BLaER1 (cell line): ENCODE measurements around the gene TTC39C.

ENCODE experiments used
- H3K27ac ChIP-seq: shearing (Covaris generic); formaldehyde crosslinking; 2 replicates; pipeline ENCODE4 v1.8.1; 2022
- H3K27me3 ChIP-seq: shearing (Covaris generic); formaldehyde crosslinking; 2 replicates; pipeline ENCODE4 v1.8.1; 2022
- H3K36me3 ChIP-seq: shearing (Covaris generic); formaldehyde crosslinking; 2 replicates; pipeline ENCODE4 v1.8.1; 2022
- H3K4me1 ChIP-seq: shearing (Covaris generic); formaldehyde crosslinking; 2 replicates; pipeline ENCODE4 v1.8.1; 2022
- H3K4me2 ChIP-seq: shearing (Covaris generic); formaldehyde crosslinking; 2 replicates; pipeline ENCODE4 v1.8.1; 2022
- H3K4me3 ChIP-seq: shearing (Covaris generic); formaldehyde crosslinking; 2 replicates; pipeline ENCODE4 v1.8.1; 2022
- H3K9ac ChIP-seq: shearing (Covaris generic); formaldehyde crosslinking; 2 replicates; pipeline ENCODE4 v1.8.1; 2022
- H3K9me3 ChIP-seq: shearing (Covaris generic); formaldehyde crosslinking; 2 replicates; pipeline ENCODE4 v1.8.1; 2022
- H4K20me1 ChIP-seq: shearing (Covaris generic); formaldehyde crosslinking; 2 replicates; pipeline ENCODE4 v1.8.1; 2022
- Cebpa-rat ChIP-seq: shearing (Covaris generic); IDR thresholded peaks from 2 replicates; pipeline ENCODE4 v1.8.1; 2022

Gene TTC39C

GRCh38 chr18:24014062-24014985 lies at the start of gene TTC39C:
TTC39C (plus strand) TSS chr18:24014754; CDS start chr18:24014872, 118 bp downstream.
- H3K27me3 ChIP-seq: no peaks in the 10 kb centered on the region
- H3K9me3 ChIP-seq: no peaks in the 10 kb centered on the region
- H3K4me3 ChIP-seq: peak within 1 kb of the TSS; percentile 92
- peaks cover 80% of the 10 kb centered on the region for H3K4me1 ChIP-seq
- peaks cover 30% of the 10 kb centered on the region for H4K20me1 ChIP-seq
- peak within 1 kb of the TSS; percentile 94 for H3K27ac ChIP-seq
- H3K9ac ChIP-seq: peak within 1 kb of the TSS; percentile 95
- H3K4me2 ChIP-seq: peak within 1 kb of the TSS; percentile 88
- no peak for TF ChIP-seq Cebpa-rat
- H3K36me3 ChIP-seq: no peaks in the 10 kb centered on the region

GRCh38 chr18:23966909-23967308 lies 47.6 kb upstream of the TTC39C start:
- no peaks in the 10 kb centered on the region for H3K36me3 ChIP-seq
- no peak overlapping the region for H3K27ac ChIP-seq
- TF ChIP-seq Cebpa-rat: no peak
- H3K4me3 ChIP-seq: no peak overlapping the region
- no peak overlapping the region for H3K9ac ChIP-seq
- H3K9me3 ChIP-seq: 0 out of 2 replicates have a peak, but pooled peaks cover 3% of the 10 kb centered on the region
- peak overlapping the region; percentile 77 for H3K4me2 ChIP-seq
- no peaks in the 10 kb centered on the region for H3K27me3 ChIP-seq
- H4K20me1 ChIP-seq: no peaks in the 10 kb centered on the region
- peaks cover 44% of the 10 kb centered on the region for H3K4me1 ChIP-seq

DNA sequence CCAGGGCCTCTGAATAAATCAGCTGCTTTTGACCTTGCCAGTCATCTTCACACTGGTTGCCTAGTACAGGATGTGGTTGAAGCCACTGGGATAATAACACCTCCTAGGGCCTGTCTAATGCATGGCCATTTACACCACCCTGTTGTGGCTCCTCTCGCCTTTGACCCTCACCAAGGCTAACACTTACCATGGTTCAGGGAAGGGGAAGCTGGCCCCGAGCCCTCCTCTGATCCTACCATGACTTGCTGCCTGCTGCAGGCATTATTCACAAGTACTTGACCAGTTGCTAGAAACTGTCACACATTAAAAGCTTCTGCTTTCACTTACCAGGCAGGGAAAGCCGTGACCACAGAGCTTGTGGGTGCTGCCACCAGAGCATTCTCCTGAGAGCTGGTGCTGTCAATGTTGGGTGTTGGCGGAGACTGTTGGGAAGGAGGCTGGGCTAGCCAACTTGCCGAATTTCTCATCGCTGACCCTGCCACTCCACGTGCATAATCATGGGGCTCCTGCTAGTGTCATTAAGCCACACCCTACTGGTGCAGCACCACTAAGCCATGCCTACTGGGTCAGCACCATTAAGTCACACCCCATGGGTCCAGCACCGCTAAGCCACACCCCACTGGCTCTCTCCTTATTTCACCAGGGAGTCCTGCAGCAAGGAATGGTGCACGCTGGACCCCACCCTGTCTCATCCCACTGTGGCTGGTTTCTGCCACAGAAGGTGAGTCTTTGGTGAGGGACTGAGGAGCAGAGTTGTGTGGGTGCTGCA lies 47.0 kb upstream of the TTC39C start:
- H3K27ac ChIP-seq: 0 out of 2 replicates have a peak overlapping the region, but pooled peaks have one; percentile 20
- no peak overlapping the region for H3K9ac ChIP-seq
- no peaks in the 10 kb centered on the region for H3K36me3 ChIP-seq
- no peak overlapping the region for H3K4me3 ChIP-seq
- H3K9me3 ChIP-seq: 0 out of 2 replicates have a peak, but pooled peaks cover 3% of the 10 kb centered on the region
- H3K4me1 ChIP-seq: peaks cover 44% of the 10 kb centered on the region
- no peak for TF ChIP-seq Cebpa-rat
- H4K20me1 ChIP-seq: no peaks in the 10 kb centered on the region
- H3K4me2 ChIP-seq: peak overlapping the region; percentile 77
- H3K27me3 ChIP-seq: no peaks in the 10 kb centered on the region

DNA sequence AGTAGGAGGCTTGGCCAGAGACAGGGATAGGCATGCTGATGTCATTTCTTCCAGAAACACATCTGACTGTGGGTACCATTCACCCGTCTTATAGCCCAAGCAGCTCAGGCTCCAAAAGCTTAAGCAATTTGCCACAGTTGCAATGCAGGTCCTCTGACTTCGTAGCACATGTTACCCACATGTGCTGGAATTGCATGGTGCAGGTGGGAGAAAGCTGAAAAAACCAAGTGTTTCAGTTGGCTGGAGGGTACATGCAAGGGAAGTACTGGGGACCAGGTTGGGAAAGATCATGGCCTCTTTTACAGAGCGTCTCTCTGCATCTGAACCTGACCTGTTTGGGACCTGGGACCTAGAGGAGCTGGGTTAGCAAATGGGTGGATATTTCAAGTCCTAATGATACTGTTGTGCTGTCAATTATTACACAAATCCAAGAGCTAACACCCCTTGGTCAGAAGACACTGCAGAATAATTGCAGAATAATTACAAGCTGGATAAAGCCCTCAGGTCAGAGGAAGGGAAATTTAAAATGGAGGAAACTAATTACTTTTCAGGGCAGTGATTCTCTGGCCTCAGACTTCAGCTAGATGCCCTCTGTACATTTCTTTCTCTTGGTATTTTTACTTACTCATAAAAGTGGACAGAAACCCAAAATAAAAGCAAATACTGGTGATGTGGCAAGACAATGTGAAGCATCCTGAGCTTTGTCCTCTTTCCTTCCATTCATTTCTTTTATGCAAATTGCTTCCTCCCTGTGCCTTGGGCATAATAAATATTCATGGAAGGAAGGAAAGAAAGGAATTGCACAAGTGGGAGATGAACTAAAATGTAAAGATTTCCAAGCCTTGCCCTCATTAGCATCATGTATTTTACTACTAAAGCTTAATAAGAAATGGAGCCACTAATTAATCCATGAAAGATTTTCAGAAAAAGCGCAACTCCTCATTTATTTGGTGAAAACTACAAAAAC lies 45.6 kb upstream of the TTC39C start:
- Histone ChIP-seq H3K36me3 (no peaks in the 10 kb centered on the region), H3K27ac (no peak overlapping the region), H3K4me2 (peak overlapping the region; percentile 77), H3K9ac (no peak overlapping the region), H3K9me3 (0 out of 2 replicates have a peak, but pooled peaks cover 3% of the 10 kb centered on the region), H3K4me1 (peaks cover 44% of the 10 kb centered on the region), H4K20me1 (no peaks in the 10 kb centered on the region), H3K27me3 (no peaks in the 10 kb centered on the region), H3K4me3 (no peak overlapping the region)
- TF ChIP-seq Cebpa-rat: no peak

- Histone ChIP-seq H4K20me1 (no peaks in the 10 kb centered on the region), H3K9me3 (peaks cover 5% of the 10 kb centered on the region; the same call in 1 of the 2 replicates), H3K4me3 (no peak overlapping the region), H3K4me1 (peaks cover 44% of the 10 kb centered on the region), H3K27ac (no peak overlapping the region), H3K9ac (no peak overlapping the region), H3K27me3 (no peaks in the 10 kb centered on the region), H3K36me3 (no peaks in the 10 kb centered on the region), H3K4me2 (peak overlapping the region; percentile 57)
- no peak for TF ChIP-seq Cebpa-rat
Observed at GRCh38 chr18:23969664-23970063, 44.9 kb upstream of the TTC39C start.

GRCh38 chr18:23970161-23971096 lies 44.1 kb upstream of the TTC39C start:
- no peaks in the 10 kb centered on the region for H4K20me1 ChIP-seq
- H3K4me3 ChIP-seq: no peak overlapping the region
- H3K9ac ChIP-seq: no peak overlapping the region
- H3K4me2 ChIP-seq: peak overlapping the region; percentile 57
- H3K27me3 ChIP-seq: no peaks in the 10 kb centered on the region
- TF ChIP-seq Cebpa-rat: no peak
- peaks cover 10% of the 10 kb centered on the region; the same call in 1 of the 2 replicates for H3K9me3 ChIP-seq
- peak overlapping the region; percentile 58 for H3K27ac ChIP-seq
- H3K4me1 ChIP-seq: peaks cover 44% of the 10 kb centered on the region
- H3K36me3 ChIP-seq: no peaks in the 10 kb centered on the region

DNA sequence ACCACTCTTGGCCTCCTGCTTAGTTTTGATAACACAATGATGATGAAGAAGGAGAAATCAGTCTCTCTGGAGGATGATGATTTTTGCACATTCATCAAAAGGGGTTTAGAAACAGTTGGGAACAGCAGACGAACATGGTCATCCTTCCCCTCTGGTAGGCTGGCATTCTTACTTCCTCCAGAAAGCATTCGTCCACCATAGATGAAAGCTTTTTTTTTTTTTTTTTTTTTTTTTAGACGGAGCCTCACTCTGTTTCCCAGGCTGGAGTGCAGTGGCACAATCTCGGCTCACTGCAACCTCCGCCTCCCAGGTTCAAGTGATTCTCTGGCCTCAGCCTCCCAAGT lies 43.5 kb upstream of the TTC39C start:
- H4K20me1 ChIP-seq: no peaks in the 10 kb centered on the region
- H3K36me3 ChIP-seq: no peaks in the 10 kb centered on the region
- no peak for TF ChIP-seq Cebpa-rat
- peak overlapping the region; percentile 58; the same call in 1 of the 2 replicates for H3K27ac ChIP-seq
- no peaks in the 10 kb centered on the region for H3K27me3 ChIP-seq
- no peak overlapping the region for H3K9ac ChIP-seq
- peaks cover 10% of the 10 kb centered on the region; the same call in 1 of the 2 replicates for H3K9me3 ChIP-seq
- no peak overlapping the region for H3K4me3 ChIP-seq
- H3K4me2 ChIP-seq: peak overlapping the region; percentile 57
- H3K4me1 ChIP-seq: peaks cover 44% of the 10 kb centered on the region

DNA sequence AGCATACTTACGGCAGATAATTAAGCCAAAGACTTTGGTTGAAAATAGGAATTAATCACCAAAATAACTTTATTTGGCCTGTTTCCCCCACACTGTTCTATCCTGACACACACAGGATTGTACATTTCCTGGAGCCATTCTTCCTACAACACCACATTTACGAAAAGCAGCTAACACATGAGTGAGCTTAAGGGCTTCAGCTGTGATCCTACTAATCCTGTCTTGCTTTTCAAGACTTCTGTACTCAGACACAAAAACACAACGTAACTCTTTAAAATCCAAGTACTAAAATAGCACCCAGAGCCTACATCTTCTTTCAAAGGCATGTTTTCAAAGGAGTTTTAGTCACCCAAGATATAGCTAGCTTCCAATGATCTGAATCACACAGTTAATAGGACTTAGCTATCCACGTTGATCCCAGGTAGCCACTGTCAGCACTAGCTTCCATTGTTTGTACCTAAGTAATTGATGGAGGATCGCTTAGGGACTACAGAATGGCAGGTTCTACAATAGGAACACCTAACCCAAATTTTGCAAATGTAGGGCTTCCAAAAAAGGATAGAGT lies 42.8 kb upstream of the TTC39C start:
- no peaks in the 10 kb centered on the region for H3K36me3 ChIP-seq
- no peak overlapping the region for H3K9ac ChIP-seq
- H3K27me3 ChIP-seq: no peaks in the 10 kb centered on the region
- no peak overlapping the region for H3K27ac ChIP-seq
- no peak overlapping the region for H3K4me3 ChIP-seq
- peaks cover 11% of the 10 kb centered on the region for H3K9me3 ChIP-seq
- peaks cover 40% of the 10 kb centered on the region for H3K4me1 ChIP-seq
- no peak for TF ChIP-seq Cebpa-rat
- H3K4me2 ChIP-seq: no peak overlapping the region
- no peaks in the 10 kb centered on the region for H4K20me1 ChIP-seq
